CD14-positive monocyte (primary cell): Measurements from ENCODE around the gene LRRC55. TPM values are rescaled to one million over a fixed set of nuclear protein-coding genes. Genes with fewer than 3 reads are reported as not detected.

ENCODE experiments used
- DNase-seq, 3 donors: peaks; one replicate each; pipeline ENCODE4 v3.0.0-alpha.2; 2011 to 2022
- H2AFZ ChIP-seq: 2 replicates; pipeline ENCODE4 v1.6.0; 2012; ENCODE audit warnings: mild to moderate bottlenecking, low read depth, low read length, inconsistent platforms; ENCODE audit not compliant: insufficient read depth, poor library complexity, severe bottlenecking
- H3K27ac ChIP-seq, 2 donors: 1 replicate in 1 of 2; 2 replicates in 1 of 2; pipeline ENCODE4 v1.5.1; 2012 to 2013; ENCODE audit warnings: low read length in 2 of 2, control low read depth in 1 of 2, inconsistent platforms in 1 of 2, low read depth in 1 of 2, mild to moderate bottlenecking in 1 of 2
- H3K27me3 ChIP-seq, 2 donors: one replicate each; pipeline versions ENCODE4 v1.6.0 to v1.6.1; 2011 to 2013; ENCODE audit warnings: low read length in 2 of 2; ENCODE audit not compliant: control insufficient read depth in 2 of 2, insufficient read depth in 2 of 2
- H3K36me3 ChIP-seq, 2 donors: replicated peaks in 1 of 2; 1 replicate in 1 of 2; 2 replicates in 1 of 2; pipeline versions ENCODE4 v1.5.1 to v1.6.1; 2012 to 2013; ENCODE audit warnings: low read length in 2 of 2, control low read depth in 1 of 2, inconsistent platforms in 1 of 2, mild to moderate bottlenecking in 1 of 2; ENCODE audit not compliant: insufficient read depth in 2 of 2, control insufficient read depth in 1 of 2
- H3K4me1 ChIP-seq, 2 donors: 1 replicate in 1 of 2; 2 replicates in 1 of 2; pipeline versions ENCODE4 v1.5.1 to v1.6.1; 2012 to 2013; ENCODE audit warnings: low read length in 2 of 2, control low read depth in 1 of 2, inconsistent platforms in 1 of 2, mild to moderate bottlenecking in 1 of 2, moderate library complexity in 1 of 2; ENCODE audit not compliant: insufficient read depth in 2 of 2, control insufficient read depth in 1 of 2
- H3K4me2 ChIP-seq: replicated peaks from 2 replicates; pipeline ENCODE3; 2012; ENCODE audit warnings: low read length, moderate library complexity, mild to moderate bottlenecking; ENCODE audit not compliant: poor library complexity, severe bottlenecking; ENCODE audit errors: extremely low read depth
- H3K4me3 ChIP-seq, 3 experiments: fragments of 200-600 bp in 1 of 3; sonication (generic) in 1 of 3; replicated peaks in 1 of 3; 1 replicate in 2 of 3; 2 replicates in 1 of 3; pipeline ENCODE4 v1.5.1; 2011 to 2013; ENCODE audit warnings: low read length in 3 of 3, mild to moderate bottlenecking in 3 of 3, control low read depth in 2 of 3, low read depth in 2 of 3, inconsistent platforms in 1 of 3, moderate library complexity in 1 of 3
- H3K79me2 ChIP-seq: 2 replicates; pipeline ENCODE4 v1.6.0; 2012; ENCODE audit warnings: mild to moderate bottlenecking, control low read depth, inconsistent platforms, low read length, moderate library complexity; ENCODE audit not compliant: insufficient read depth
- H3K9ac ChIP-seq: 2 replicates; pipeline ENCODE4 v1.6.0; 2017; ENCODE audit warnings: low read length, mild to moderate bottlenecking; ENCODE audit not compliant: insufficient read depth, poor library complexity, severe bottlenecking
- H3K9me3 ChIP-seq, 2 donors: replicated peaks in 1 of 2; 1 replicate in 1 of 2; 2 replicates in 1 of 2; pipeline versions ENCODE4 v1.5.1 to v1.6.1; 2012 to 2013; ENCODE audit warnings: low read length in 2 of 2, control low read depth in 1 of 2; ENCODE audit not compliant: control insufficient read depth in 1 of 2, insufficient read depth in 1 of 2
- H4K20me1 ChIP-seq: 2 replicates; pipeline ENCODE4 v1.6.0; 2012; ENCODE audit warnings: mild to moderate bottlenecking, low read length, control low read depth, moderate library complexity; ENCODE audit not compliant: insufficient read depth
- H3K27ac Mint-ChIP-seq, 7 donors: one replicate each; pipeline ENCODE4 v1.8.0; 2020; ENCODE audit warnings: mild to moderate bottlenecking in 7 of 7, mixed read lengths in 7 of 7, moderate library complexity in 6 of 7, inconsistent platforms in 2 of 7
- H3K27me3 Mint-ChIP-seq, 3 donors: one replicate each; pipeline ENCODE4 v1.8.0; 2021 to 2022; ENCODE audit warnings: low read depth in 3 of 3, mild to moderate bottlenecking in 3 of 3, mixed read lengths in 3 of 3, moderate library complexity in 3 of 3, inconsistent platforms in 1 of 3
- H3K36me3 Mint-ChIP-seq, 2 donors: one replicate each; pipeline ENCODE4 v1.8.0; 2020; ENCODE audit warnings: mixed read lengths in 2 of 2, inconsistent platforms in 1 of 2, mild to moderate bottlenecking in 1 of 2
- H3K4me1 Mint-ChIP-seq: one replicate; pipeline ENCODE4 v1.8.0; 2020; ENCODE audit warnings: mild to moderate bottlenecking, mixed read lengths
- H3K4me3 Mint-ChIP-seq, 2 donors: one replicate each; pipeline ENCODE4 v1.8.0; 2020; ENCODE audit warnings: mild to moderate bottlenecking in 2 of 2, mixed read lengths in 2 of 2, moderate library complexity in 1 of 2
- H3K9me3 Mint-ChIP-seq, 7 donors: one replicate each; pipeline ENCODE4 v1.8.0; 2020 to 2022; ENCODE audit warnings: mixed read lengths in 7 of 7, mild to moderate bottlenecking in 6 of 7, moderate library complexity in 6 of 7, inconsistent platforms in 2 of 7
- CTCF ChIP-seq: fragments of 200-600 bp; IDR thresholded peaks from one replicate; pipeline ENCODE4 v1.8.0; 2022; ENCODE audit warnings: antibody characterized with exemption, mild to moderate bottlenecking
- whole genome bisulfite sequencing: methylation state at CpG from one replicate; pipeline ENCODE4 v1.1.5; 2013; ENCODE audit warnings: missing lambda C conversion rate; ENCODE audit not compliant: insufficient coverage; 5-methylcytosine and 5-hydroxymethylcytosine counted together
- intact Hi-C, 2 donors: fragments of 100-400 bp; cut with micrococcal nuclease; formaldehyde crosslinking; loops; one replicate each; pipeline versions ENCODE4 v1.15.0 to v1.15.1; 2023
- polyA plus RNA-seq, 3 donors: library from polyadenylated mRNA; depleted of rRNA in 1 of 3; unstranded in 2 of 3; stranded (reverse) in 1 of 3; fragments of 300-500 nt in 2 of 3; fragments of >200 nt in 1 of 3; fragmentation: Illumina TruSeq in 2 of 3; gene quantifications; 1 replicate in 2 of 3; 2 replicates in 1 of 3; pipeline ENCODE4 v1.2.3, GENCODE V29; 2012 to 2021

Gene LRRC55
- polyA plus RNA-seq, 3 donors, result not detected

GRCh38 chr11:57240757-57241156 is 59.0 kb downstream of the LRRC55 start:
- DNase-seq, result no peak
- peaks cover 7% of the 10 kb centered on the region for H3K4me1 Mint-ChIP-seq
- peaks cover 0 to 2% (median 0%) of the 10 kb centered on the region in 7 donors for H3K9me3 Mint-ChIP-seq
- no peak overlapping the region for H3K4me3 Mint-ChIP-seq
- no peaks in the 10 kb centered on the region for H4K20me1 ChIP-seq
- H3K4me2 ChIP-seq, result no peak overlapping the region
- no peaks in the 10 kb centered on the region for H3K36me3 ChIP-seq
- no peak overlapping the region for H3K9ac ChIP-seq
- no peak overlapping the region for H3K27ac ChIP-seq
- intact Hi-C loops, result no loop called here
- H2AFZ ChIP-seq, result no peak overlapping the region
- no peaks in the 10 kb centered on the region for H3K36me3 Mint-ChIP-seq
- peaks cover 4 to 42% of the 10 kb centered on the region in 2 donors for H3K27me3 ChIP-seq
- no peaks in the 10 kb centered on the region for H3K79me2 ChIP-seq
- no peaks in the 10 kb centered on the region for H3K4me1 ChIP-seq
- no peak overlapping the region for H3K27ac Mint-ChIP-seq
- H3K4me3 ChIP-seq, result no peak overlapping the region
- H3K9me3 ChIP-seq, result no peaks in the 10 kb centered on the region
- no peak for TF ChIP-seq CTCF
- peaks cover 41 to 53% (median 45%) of the 10 kb centered on the region in 3 donors for H3K27me3 Mint-ChIP-seq
- 38% methylated on average over 1 of the region's 5 CpGs for WGBS

Other genes with a start within 250 kb of the LRRC55 start
- gene OR5AK2, start 193.0 kb upstream of the LRRC55 start, polyA plus RNA-seq, result not detected
- gene APLNR, start 55.3 kb downstream of the LRRC55 start, polyA plus RNA-seq, result not detected
- gene TNKS1BP1, start 143.0 kb downstream of the LRRC55 start, polyA plus RNA-seq, result 1 to 10 TPM in 1 of 3 donors, under 1 TPM in 2; 0.29 to 1.2 (median 0.50) TPM
- 10 to 100 TPM in 2 of 3 donors, 1 to 10 TPM in 1; 9.8 to 34.7 (median 14.7) TPM for gene SSRP1, start 153.9 kb downstream of the LRRC55 start, polyA plus RNA-seq
- not detected for gene P2RX3, start 156.4 kb downstream of the LRRC55 start, polyA plus RNA-seq
- gene PRG3, start 199.2 kb downstream of the LRRC55 start, polyA plus RNA-seq, result not detected
- 1 to 10 TPM in 1 of 3 donors, not detected in 2; 1.1 TPM for gene PRG2, start 208.7 kb downstream of the LRRC55 start, polyA plus RNA-seq
- 100 to 1,000 TPM in 2 of 3 donors, 10 to 100 TPM in 1; 82.4 to 116 (median 109) TPM for gene SLC43A3, start 245.2 kb downstream of the LRRC55 start, polyA plus RNA-seq